Heart right ventricle (tissue), 16 donors: ENCODE results near the gene FERMT2. TPM values are rescaled to one million over a fixed set of nuclear protein-coding genes. Genes with fewer than 3 reads are reported as not detected.

ENCODE experiments used
- ATAC-seq, 8 donors: fragments of 200-7000 bp; cut with Tn5 transposase; one replicate each; pipeline ENCODE4 v1.9.1; 2020; ENCODE audit warnings: mild to moderate bottlenecking in 8 of 8, moderate library complexity in 8 of 8, moderate number of reproducible peaks in 1 of 8
- DNase-seq, 2 donors: peaks; one replicate each; pipeline ENCODE4 v3.0.0-alpha.2; 2020
- H3K27ac ChIP-seq, 10 donors: fragments of 200-600 bp; sonication (generic) in 2 of 10; one replicate each; pipeline versions ENCODE4 v1.5.0 to v1.8.0; 2020 to 2022; ENCODE audit warnings: mild to moderate bottlenecking in 3 of 10
- H3K27me3 ChIP-seq, 7 donors: fragments of 200-600 bp; one replicate each; pipeline ENCODE4 v1.8.0; 2021 to 2022; ENCODE audit warnings: mild to moderate bottlenecking in 2 of 7
- H3K36me3 ChIP-seq, 9 donors: fragments of 200-600 bp; sonication (generic) in 1 of 9; one replicate each; pipeline versions ENCODE4 v1.5.0 to v1.8.0; 2020 to 2022; ENCODE audit warnings: mild to moderate bottlenecking in 2 of 9
- H3K4me1 ChIP-seq, 9 donors: fragments of 200-600 bp; sonication (generic) in 1 of 9; one replicate each; pipeline versions ENCODE4 v1.5.0 to v1.8.0; 2020 to 2022; ENCODE audit warnings: mild to moderate bottlenecking in 4 of 9
- H3K4me3 ChIP-seq, 10 donors: fragments of 200-600 bp; sonication (generic) in 2 of 10; one replicate each; pipeline versions ENCODE4 v1.5.0 to v1.8.0; 2020 to 2022; ENCODE audit warnings: mild to moderate bottlenecking in 7 of 10, moderate library complexity in 2 of 10
- H3K9me3 ChIP-seq, 11 donors: fragments of 200-600 bp in 10 of 11; sonication (generic) in 2 of 11; one replicate each; pipeline versions ENCODE4 v1.5.0 to v1.8.0; 2013 to 2022; ENCODE audit warnings: mild to moderate bottlenecking in 2 of 11, control low read depth in 1 of 11, moderate library complexity in 1 of 11
- CTCF ChIP-seq, 9 donors: fragments of 200-600 bp; sonication (generic) in 2 of 9; IDR thresholded peaks; one replicate each; pipeline versions ENCODE4 v1.5.0 to v1.8.0; 2021 to 2022; ENCODE audit warnings: antibody characterized with exemption in 9 of 9, mild to moderate bottlenecking in 5 of 9, moderate library complexity in 1 of 9
- WGBS, 2 donors: extraction: QIAGEN DNeasy Blood & Tissue Kit; methylation state at CpG; one replicate each; pipeline ENCODE4 v1.1.7; 2013; ENCODE audit warnings: inconsistent platforms in 1 of 2; 5-methylcytosine and 5-hydroxymethylcytosine counted together
- intact Hi-C, 10 donors: fragments of 100-400 bp; cut with DNase I; formaldehyde crosslinking; loops; one replicate each; pipeline versions ENCODE4 v1.11.1 to v1.14.2; 2022
- polyA plus RNA-seq, 2 donors: library from polyadenylated mRNA; stranded (reverse); fragments of 200-250 nt; gene quantifications; one replicate each; pipeline ENCODE4 v1.2.3, GENCODE V29; 2013
- total RNA-seq, 10 donors: library from RNA; stranded (reverse); fragmentation: NEBNext Ultra II Directional in 3 of 10; extraction: Animal tissue kit (Norgen Biotek cat#: 25700) in 3 of 10; gene quantifications; one replicate each; pipeline versions ENCODE4 v1.2.1 to v1.2.4, GENCODE V29; 2021 to 2023
- donor health status: Arrhythmogenic right ventricular cardiomyopathy.
- donor health status: ischemic (EF 13 %, LVEDD 7.1; RV severe dilation, severe dysfunction).
- donor health status: healthy with polysubstance abuse.
- donor health status: DM: no; HTN: yes; CAD: no.
- donor health status: DM: no; HTN: no; CAD: no.
- donor health status: ischemic (EF 25% LVEDD 6.9; RV normal size, moderate dysfunction).
- donor health status: ischemic (EF 25% LVEDD 5.7; RV mildly dilated, moderate dysfunction).
- donor health status: healthy.
- donor health status: DM: yes; HTN: yes; CAD: no.
- donor health status: Ischemic cardiomyopathy.
- donor health status: ischemic (EF 35%, LVEDD 5.7; RV mildly dilated, moderate dysfunction).
- donor health status: nonischemic (EF 11% LVEDD 7.7; RV severe dilation, severe dysfunction).
- donor health status: DM: yes; HTN: yes; CAD: no.
- donor health status: PGD.
- donor health status: ischemic (EF 29% LVEDD 5.4; RV normal size, mild dysfunction).
- donor health status: nonischemic (EF 23%, LVEDD 6.1; RV moderate dilation, normal function).

FERMT2 gene
- total and polyA plus RNA-seq, 12 donors = 45.7 to 175 (median 111) TPM

GRCh38 chr14:52837451-52837850 lies 113.4 kb downstream of the FERMT2 start:
- intact Hi-C loops = no loop called here
- no peak overlapping the region for H3K4me3 ChIP-seq
- H3K27me3 ChIP-seq = no peaks in the 10 kb centered on the region
- 89 to 92% methylated on average over 7 of the region's 7 CpGs for WGBS, 2 donors
- ATAC-seq (no peak), DNase-seq (no peak)
- no peaks in the 10 kb centered on the region for H3K36me3 ChIP-seq
- H3K27ac ChIP-seq = no peak overlapping the region
- no peak for TF ChIP-seq CTCF (IDR thresholded peaks at IDR 0.05)
- no peaks in the 10 kb centered on the region for H3K9me3 ChIP-seq
- H3K4me1 ChIP-seq = peaks cover 0 to 5% (median 0%) of the 10 kb centered on the region in 9 donors

- DNase-seq (no peak), ATAC-seq (no peak)
- Histone ChIP-seq H3K9me3 (no peaks in the 10 kb centered on the region), H3K36me3 (no peaks in the 10 kb centered on the region), H3K4me3 (no peak overlapping the region), H3K4me1 (peaks cover 0 to 2% (median 0%) of the 10 kb centered on the region in 9 donors), H3K27ac (no peak overlapping the region), H3K27me3 (no peaks in the 10 kb centered on the region)
- 94 to 96% methylated on average over 9 of the region's 9 CpGs for WGBS, 2 donors
- TF ChIP-seq CTCF (IDR thresholded peaks at IDR 0.05) = no peak
- intact Hi-C loops = no loop called here
Measured at GRCh38 chr14:52836063-52836462, 114.8 kb downstream of the FERMT2 start.

- peak in 1 of 8 donors; percentile 35 for ATAC-seq
- H3K36me3 ChIP-seq = no peaks in the 10 kb centered on the region
- DNase-seq = no peak
- H3K27me3 ChIP-seq = no peaks in the 10 kb centered on the region
- intact Hi-C loops = no loop called here
- no peak overlapping the region for H3K4me3 ChIP-seq
- H3K27ac ChIP-seq = no peak overlapping the region
- no peaks in the 10 kb centered on the region for H3K4me1 ChIP-seq
- WGBS, 2 donors = 77 to 85% methylated on average over 12 of the region's 12 CpGs
- H3K9me3 ChIP-seq = no peaks in the 10 kb centered on the region
- no peak for TF ChIP-seq CTCF (IDR thresholded peaks at IDR 0.05)
Measured at GRCh38 chr14:52835122-52835903, 115.5 kb downstream of the FERMT2 start.

GRCh38 chr14:52834440-52834842 lies 116.4 kb downstream of the FERMT2 start:
- H3K4me3 ChIP-seq = no peak overlapping the region
- no peaks in the 10 kb centered on the region for H3K9me3 ChIP-seq
- no peak overlapping the region for H3K27ac ChIP-seq
- no peaks in the 10 kb centered on the region for H3K27me3 ChIP-seq
- 55 to 72% methylated on average over 1 of the region's 1 CpG for WGBS, 2 donors
- DNase-seq (no peak), ATAC-seq (no peak)
- no peaks in the 10 kb centered on the region for H3K4me1 ChIP-seq
- intact Hi-C loops = no loop called here
- no peak for TF ChIP-seq CTCF (IDR thresholded peaks at IDR 0.05)
- H3K36me3 ChIP-seq = no peaks in the 10 kb centered on the region
